HG03342 (cell line): ENCODE data around the gene ATP1A3.
"Not testable (repeated sequence)": the region's sequence is repeated elsewhere in the genome, so short reads cannot be mapped to it uniquely, and the experiment has no call there.

Source experiments
- ATAC-seq: cut with Tn5 transposase; IDR thresholded peaks from one replicate; pipeline ENCODE4 v1.9.1; 2021; ENCODE audit warnings: mild to moderate bottlenecking, moderate library complexity; ENCODE audit not compliant: unreplicated experiment

Gene ATP1A3

GRCh38 chr19:41993612-41994483 lies at the start of gene ATP1A3:
Gene ATP1A3 (minus strand): TSS chr19:41994230. CDS start chr19:41994076, 154 bp downstream.
- no peak for ATAC-seq

GRCh38 chr19:42042455-42043170 lies 48.6 kb upstream of the ATP1A3 start:
- no peak for ATAC-seq

- not testable (repeated sequence) for ATAC-seq
Measured at GRCh38 chr19:42040491-42040890, 46.5 kb upstream of the ATP1A3 start.

- no peak for ATAC-seq
Measured at GRCh38 chr19:42040031-42040430, 46.0 kb upstream of the ATP1A3 start.

- no peak for ATAC-seq
Measured at GRCh38 chr19:42038666-42039065, 44.6 kb upstream of the ATP1A3 start.

DNA sequence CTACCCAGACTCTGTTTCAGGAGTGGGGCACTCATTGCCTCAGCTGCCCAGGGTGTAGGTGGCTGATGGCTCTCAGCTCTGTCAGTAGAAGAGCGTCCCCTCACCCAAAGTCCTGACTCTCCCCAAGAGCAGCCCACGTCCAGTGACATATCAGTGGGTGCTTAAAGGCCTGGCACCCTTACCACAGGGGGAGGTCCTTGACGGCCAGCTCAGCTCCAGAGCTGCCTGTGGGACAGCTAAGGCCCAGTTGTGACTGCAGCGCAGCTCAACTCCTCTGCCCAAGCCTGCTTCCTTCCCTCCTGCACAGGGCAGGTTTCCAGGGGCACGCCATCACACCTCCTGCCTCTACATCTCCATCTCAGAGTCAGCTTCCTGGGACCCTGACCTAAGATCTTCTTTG lies 43.6 kb upstream of the ATP1A3 start:
- ATAC-seq, result no peak

GRCh38 chr19:42034640-42035391 lies 40.8 kb upstream of the ATP1A3 start:
- not testable (repeated sequence) for ATAC-seq

DNA sequence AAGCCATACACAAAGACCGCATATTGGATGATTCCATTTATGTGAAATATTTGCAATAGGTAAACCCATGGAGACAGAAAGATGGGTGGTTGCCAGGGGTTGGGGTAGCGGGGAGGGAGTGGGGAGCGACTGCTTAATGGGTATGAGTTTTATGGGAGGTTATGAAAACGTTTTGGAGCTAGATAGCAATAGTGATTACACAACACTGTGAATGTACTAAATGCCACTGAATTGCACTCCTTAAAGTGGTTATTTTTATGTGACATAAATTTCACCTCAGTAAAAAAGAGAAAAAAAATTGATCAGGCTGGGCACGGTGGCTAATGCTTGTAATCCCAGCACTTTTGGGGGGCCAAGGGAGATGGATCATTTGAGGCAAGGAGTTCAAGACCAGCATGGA lies 39.4 kb upstream of the ATP1A3 start:
- no peak for ATAC-seq

DNA sequence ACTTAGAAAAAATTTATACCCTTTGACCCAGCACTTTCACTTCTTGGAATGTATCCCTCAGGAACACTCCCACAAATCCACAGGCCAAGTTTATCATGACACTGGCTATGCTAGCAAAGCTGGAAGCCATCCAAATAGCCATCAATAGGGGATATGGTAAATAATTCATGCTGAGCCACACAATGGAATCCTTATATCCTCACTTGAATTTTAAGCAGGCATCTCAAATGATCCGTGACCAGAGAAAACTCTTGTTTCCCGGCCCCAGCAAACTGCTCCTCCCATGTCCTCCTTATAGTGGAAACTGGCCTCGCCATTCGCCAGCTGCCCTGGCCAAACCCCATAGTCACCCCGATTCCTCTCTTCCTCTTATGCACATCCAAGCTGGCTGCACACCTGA lies 38.4 kb upstream of the ATP1A3 start:
- no peak for ATAC-seq

DNA sequence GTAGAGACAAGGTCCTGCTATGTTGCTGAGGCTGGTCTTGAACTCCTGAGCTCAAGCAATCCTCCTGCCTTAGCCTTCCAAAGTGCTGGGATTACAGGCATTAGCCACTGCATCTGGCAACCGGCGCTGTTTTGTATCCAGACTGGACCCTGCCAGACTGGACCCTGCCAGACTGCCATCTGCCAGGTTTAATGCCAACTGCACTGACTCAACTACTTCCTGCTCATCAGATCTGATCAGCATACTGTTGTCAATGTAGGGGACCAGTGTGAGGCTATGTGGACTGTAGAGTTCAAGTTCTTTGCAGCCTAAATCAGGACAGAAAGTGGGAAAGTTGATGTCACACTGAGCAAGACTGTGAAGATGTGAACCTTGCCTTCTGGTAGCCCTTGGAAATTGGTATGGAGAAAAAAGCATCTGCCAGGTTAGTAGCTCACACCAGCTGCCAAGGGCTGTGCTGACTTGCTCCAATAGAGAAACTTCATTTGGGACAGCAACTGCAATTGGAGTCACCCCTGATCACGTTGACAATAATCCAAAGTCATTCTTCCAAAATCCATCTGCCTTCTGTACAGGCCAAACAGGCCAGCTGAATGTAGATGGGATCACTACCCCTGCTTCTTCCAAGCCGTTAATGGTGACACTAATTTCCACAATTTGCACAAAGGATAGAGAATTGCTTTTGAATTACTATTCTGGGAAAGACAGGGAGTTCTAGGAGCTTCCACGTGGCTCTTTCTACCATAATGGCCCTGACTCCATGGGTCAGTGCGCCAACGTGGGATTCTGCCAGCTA lies 36.8 kb upstream of the ATP1A3 start:
- ATAC-seq, result no peak

DNA sequence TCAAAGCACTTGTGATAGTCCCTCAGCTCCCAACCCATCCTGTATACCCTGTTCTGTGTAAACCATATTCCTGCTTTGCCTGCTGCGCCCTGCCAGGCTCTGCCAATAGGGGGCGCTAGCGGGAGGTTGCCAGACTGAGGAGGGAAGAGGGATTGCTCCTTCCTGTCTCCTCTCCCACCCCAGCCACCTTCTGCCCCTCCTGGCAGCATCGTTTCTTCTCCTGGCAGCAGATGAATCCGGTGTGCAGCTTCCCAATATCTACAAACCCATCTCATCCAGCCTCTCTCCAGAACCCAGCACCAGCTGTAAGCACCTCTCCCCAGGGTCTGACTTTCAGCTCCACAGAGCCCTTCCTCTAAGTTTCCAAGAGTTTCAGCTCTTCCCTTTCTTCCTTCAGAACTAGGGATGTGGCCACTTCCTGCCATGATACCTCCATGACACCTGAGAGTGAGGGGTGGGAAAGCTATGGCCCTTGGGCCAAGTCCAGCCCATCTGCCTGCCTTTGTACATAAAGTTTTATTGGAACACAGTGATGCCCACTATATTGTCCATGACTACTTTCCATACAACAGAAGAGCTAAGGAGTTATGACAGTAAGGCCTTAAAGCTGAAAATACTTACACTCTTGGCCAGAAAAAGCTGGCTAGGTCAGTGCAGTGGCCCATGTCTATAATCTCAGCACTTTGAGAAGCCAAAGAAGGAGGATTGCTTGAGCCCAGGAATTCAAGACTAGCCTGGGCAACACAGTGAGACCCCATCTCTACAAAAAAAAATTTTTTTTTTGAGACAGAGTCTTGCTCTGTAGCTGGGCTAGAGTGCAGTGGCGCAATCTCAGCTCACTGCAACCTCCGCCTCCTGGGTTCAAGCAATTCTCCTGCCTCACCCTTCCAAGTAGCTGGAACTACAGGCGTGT lies 34.5 kb upstream of the ATP1A3 start:
- ATAC-seq, result no peak

DNA sequence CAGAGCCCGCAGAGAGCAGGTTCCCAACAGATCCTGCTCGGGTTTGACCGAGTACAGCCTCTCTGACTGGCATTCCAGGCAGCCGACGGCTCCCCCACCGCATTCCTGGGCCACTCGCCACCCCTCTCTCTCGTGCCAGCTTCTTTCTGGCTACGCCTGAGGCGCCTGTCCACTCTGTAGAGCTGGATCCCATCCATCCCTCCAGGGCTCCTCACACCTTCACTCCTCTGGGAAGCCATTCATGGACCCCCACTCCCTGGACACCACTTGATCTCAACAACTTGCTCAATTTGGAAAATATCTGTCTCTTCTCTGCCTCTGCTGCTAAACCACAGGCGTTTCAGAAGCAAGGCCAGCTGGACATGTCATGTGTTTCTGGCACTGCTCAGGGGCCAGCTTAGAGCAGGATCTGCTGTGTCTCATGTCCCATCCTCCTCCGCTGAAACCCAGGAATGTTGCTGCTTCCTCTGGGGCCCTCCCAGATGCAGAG lies 30.6 kb upstream of the ATP1A3 start:
- ATAC-seq, result no peak

DNA sequence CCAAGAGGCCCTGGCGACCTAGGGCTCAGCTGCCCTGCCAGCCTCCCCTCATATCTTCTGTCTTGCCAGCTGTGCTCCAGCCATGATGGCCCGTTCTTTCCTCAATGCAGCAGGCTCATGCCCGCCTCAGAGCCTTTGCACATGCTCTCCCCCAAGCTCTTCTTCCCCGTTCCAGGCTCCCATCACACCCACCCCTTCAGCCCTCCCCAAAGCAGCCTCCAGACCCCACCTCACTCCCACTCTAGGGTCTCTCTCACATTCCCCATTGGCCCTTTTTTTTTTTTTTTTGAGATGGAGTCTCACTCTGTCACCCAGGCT lies 29.9 kb upstream of the ATP1A3 start:
- no peak for ATAC-seq

GRCh38 chr19:42023121-42023942 lies 29.3 kb upstream of the ATP1A3 start:
- no peak for ATAC-seq

- no peak for ATAC-seq
Measured at GRCh38 chr19:42022616-42023015, 28.6 kb upstream of the ATP1A3 start.

DNA sequence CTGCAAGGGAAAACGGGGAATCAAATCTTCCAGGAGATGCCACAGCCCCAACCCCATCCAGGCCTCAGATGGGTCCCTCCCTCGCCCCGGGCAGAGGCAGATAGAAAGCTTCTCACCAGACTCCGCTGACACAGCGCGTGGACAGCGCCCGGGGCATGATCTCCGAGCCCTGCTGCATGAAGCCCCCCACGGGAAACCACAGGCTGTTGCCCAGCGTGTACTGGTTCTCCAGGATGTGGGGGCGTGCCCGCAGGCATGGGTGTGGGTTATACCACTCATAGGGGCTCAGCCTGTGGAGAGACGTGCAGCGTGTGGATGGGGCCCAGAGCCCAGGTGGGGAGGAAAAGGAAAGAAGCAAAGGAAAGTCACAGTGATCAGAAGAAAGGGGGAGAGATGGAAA lies 27.2 kb upstream of the ATP1A3 start:
- no peak for ATAC-seq

DNA sequence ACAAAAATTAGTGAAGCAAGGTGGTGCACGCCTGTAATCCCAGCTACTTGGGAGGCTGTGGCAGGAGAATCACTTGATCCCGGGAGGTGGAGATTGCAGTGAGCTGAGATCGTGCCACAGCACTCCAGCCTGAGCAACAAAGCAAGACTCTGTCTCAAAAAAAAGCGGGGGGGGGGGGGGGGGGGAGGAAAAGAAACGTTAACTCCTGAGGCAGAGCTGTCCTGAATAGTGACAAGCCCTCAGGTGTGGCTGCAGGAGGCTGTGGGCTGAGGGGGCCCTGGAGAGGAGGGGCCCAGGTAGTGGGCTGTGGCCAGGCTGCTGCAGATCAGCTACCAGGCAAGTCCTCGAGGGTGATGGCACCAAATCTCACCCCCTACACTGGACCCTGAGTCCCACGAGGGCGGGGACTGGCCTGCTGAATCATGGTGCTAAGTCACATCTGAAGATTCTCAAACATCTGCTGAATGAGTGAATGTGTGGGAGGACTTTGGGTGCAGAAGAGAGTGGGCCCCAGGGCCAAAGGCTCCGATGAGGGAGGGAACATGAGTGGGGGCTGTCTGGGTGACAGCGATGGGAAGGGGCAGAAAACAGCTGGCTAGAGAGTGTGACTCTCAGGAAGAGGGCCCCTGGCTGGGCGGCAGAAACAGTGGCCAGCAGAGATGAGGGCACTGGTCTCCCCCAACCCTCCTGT lies 24.6 kb upstream of the ATP1A3 start:
- no peak for ATAC-seq

DNA sequence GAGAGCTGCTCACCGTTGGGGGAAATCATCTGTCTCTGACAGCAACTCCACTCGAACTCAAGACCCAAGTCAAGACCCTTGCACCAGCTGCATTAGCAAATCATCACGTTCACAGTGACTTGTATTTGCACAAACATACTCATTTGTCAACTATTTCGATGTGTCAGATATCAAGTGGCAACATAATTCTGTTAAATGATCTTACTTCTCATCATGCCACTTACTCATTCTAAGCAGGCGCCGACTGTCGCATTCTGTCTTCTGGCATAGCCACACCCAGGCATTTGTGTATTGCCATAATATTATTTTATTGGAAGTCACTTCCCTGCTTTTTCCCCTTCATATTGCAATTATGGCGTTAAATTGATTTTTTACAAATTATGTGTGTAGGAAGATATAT lies 23.0 kb upstream of the ATP1A3 start:
- ATAC-seq, result no peak
